Stimulated activated CD4-positive, alpha-beta T cell treated with anti-CD3 and anti-CD28 coated beads, Interleukin-15, amount 100 ng/mL, for 24 hours (primary cell): ENCODE measurements around the gene ACO1.

ENCODE experiments used
- DNase-seq: peaks from one replicate; pipeline ENCODE4 v3.0.0-alpha.2; 2020

The ACO1 gene

GRCh38 chr9:32502464-32502863 is 118.0 kb downstream of the ACO1 start:
- no peak for DNase-seq

- no peak for DNase-seq
These were observed 118.6 kb downstream of the ACO1 start for GRCh38 chr9:32503008-32503407.
